Left cardiac atrium (tissue), 4 donors: ENCODE data around the gene XPOT. TPM values are rescaled to one million over a fixed set of nuclear protein-coding genes. Genes with fewer than 3 reads are reported as not detected.
"Not testable (repeated sequence)": the region's sequence is repeated elsewhere in the genome, so short reads cannot be mapped to it uniquely, and the experiment has no call there.

ENCODE experiments used
- ATAC-seq, 2 donors: fragments of 200-7000 bp; cut with Tn5 transposase; one replicate each; pipeline ENCODE4 v1.9.1; 2020; ENCODE audit warnings: mild to moderate bottlenecking in 2 of 2, moderate library complexity in 2 of 2
- DNase-seq: peaks from one replicate; pipeline ENCODE4 v3.0.0-alpha.2; 2020
- intact Hi-C, 2 donors: fragments of 100-400 bp; cut with DNase I; formaldehyde crosslinking; loops; one replicate each; pipeline versions ENCODE4 v1.14.1 to v1.15.1; 2022 to 2023
- long read RNA-seq: library from polyadenylated mRNA; unstranded; transcript quantifications from one replicate; pipeline ENCODE4 v2.0.0, GENCODE V29; 2021
- total RNA-seq, 2 donors: library from RNA; stranded (reverse); fragmentation: NEBNext Ultra II Directional; extraction: Animal tissue kit (Norgen Biotek cat#: 25700); gene quantifications; one replicate each; pipeline ENCODE4 v1.2.1, GENCODE V29; 2021
- donor health status: DM: no; HTN: yes; CAD: no.
- donor health status: DM: no; HTN: yes; CAD: no; lungs with severe emphysema.
- donor health status: DM: yes; HTN: yes; CAD: no.
- donor health status: Dilated cardiomyopathy.

XPOT gene, protein sequence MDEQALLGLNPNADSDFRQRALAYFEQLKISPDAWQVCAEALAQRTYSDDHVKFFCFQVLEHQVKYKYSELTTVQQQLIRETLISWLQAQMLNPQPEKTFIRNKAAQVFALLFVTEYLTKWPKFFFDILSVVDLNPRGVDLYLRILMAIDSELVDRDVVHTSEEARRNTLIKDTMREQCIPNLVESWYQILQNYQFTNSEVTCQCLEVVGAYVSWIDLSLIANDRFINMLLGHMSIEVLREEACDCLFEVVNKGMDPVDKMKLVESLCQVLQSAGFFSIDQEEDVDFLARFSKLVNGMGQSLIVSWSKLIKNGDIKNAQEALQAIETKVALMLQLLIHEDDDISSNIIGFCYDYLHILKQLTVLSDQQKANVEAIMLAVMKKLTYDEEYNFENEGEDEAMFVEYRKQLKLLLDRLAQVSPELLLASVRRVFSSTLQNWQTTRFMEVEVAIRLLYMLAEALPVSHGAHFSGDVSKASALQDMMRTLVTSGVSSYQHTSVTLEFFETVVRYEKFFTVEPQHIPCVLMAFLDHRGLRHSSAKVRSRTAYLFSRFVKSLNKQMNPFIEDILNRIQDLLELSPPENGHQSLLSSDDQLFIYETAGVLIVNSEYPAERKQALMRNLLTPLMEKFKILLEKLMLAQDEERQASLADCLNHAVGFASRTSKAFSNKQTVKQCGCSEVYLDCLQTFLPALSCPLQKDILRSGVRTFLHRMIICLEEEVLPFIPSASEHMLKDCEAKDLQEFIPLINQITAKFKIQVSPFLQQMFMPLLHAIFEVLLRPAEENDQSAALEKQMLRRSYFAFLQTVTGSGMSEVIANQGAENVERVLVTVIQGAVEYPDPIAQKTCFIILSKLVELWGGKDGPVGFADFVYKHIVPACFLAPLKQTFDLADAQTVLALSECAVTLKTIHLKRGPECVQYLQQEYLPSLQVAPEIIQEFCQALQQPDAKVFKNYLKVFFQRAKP
- 10 to 100 TPM; 31.8 to 38.2 TPM for total RNA-seq
- long read RNA-seq, full-length matches to known transcripts: 40 of 48 reads
- long read RNA-seq, partial matches to known transcripts: 2 of 48 reads
- long read RNA-seq, other reads (novel, unspliced or antisense): 6 of 48 reads

DNA sequence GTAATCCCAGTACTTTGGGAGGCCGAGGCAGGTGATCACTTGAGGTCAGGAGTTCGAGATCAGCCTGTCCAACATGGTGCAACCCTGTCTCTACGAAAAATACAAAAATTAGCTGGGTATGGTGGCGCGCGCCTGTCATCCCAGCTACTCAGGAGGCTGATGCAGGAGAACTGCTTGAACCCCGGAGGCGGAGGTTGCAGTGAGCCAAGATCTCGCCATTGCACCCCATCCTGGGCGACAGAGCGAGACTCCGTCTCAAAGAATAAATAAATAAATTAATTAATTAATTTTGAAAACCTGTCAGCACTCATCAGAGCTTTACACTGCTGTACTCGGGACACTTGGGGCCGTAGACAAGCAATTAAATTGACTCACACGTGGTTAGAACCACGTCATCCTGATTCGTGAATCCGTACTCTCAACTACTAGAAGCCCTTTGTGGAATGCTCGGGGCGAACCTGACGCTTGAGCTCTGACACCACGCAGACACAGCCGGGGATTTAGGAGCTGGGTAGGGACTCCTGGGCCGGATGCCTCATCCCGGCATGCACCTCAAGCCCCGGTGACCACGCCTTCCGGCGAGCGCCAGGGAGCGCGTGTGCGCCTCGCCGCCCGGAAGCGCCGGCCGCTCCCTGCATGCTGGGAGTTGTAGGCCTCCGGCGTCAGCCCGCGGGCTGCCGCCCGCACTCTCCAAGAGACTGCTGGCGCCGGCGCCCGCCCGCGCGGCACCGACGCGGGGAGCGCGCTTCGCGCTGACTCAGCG is at the start of gene XPOT:
Gene XPOT, plus strand, starts transcription at position 686 of the 763 bp plus-strand sequence. CDS start 5,644 bp downstream, outside the sequence.
- DNase-seq: peak; percentile 96
- intact Hi-C loops: no loop called here
- ATAC-seq: peak; percentile 95 to 96

- ATAC-seq, intact Hi-C loops, DNase-seq: not testable (repeated sequence)
These were observed 48.0 kb upstream of the XPOT start for GRCh38 chr12:64356209-64356608.

GRCh38 chr12:64361173-64361572 is 43.0 kb upstream of the XPOT start:
- intact Hi-C loops, DNase-seq, ATAC-seq: not testable (repeated sequence)

GRCh38 chr12:64362721-64363305 is 41.4 kb upstream of the XPOT start:
- intact Hi-C loops: no loop called here
- no peak for DNase-seq
- ATAC-seq: no peak

GRCh38 chr12:64383675-64384074 is 20.5 kb upstream of the XPOT start:
- ATAC-seq (no peak), DNase-seq (no peak)
- intact Hi-C loops: no loop called here

DNA sequence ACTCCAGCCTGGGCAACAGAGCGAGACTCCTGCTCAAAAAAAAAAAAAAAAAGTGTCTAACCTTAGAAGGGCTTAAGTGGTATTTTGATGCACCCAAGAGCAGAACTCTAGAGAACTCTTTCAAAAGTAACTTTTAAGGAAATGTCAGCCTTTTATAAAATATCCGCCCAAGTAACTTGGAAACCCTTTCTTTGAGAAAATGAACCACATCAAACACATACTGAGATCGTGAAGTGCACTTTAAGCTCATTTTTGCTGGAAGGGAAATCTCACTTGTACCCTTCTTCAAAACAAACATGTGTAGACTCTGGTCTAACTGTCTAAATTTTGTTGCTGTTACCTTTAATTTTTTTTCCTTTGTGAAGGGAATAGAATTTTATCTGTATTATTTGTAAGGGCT is 19.2 kb upstream of the XPOT start:
- intact Hi-C loops: no loop called here
- DNase-seq (no peak), ATAC-seq (no peak)

GRCh38 chr12:64385468-64385867 is 18.7 kb upstream of the XPOT start:
- DNase-seq (no peak), ATAC-seq (no peak)
- intact Hi-C loops: no loop called here

DNA sequence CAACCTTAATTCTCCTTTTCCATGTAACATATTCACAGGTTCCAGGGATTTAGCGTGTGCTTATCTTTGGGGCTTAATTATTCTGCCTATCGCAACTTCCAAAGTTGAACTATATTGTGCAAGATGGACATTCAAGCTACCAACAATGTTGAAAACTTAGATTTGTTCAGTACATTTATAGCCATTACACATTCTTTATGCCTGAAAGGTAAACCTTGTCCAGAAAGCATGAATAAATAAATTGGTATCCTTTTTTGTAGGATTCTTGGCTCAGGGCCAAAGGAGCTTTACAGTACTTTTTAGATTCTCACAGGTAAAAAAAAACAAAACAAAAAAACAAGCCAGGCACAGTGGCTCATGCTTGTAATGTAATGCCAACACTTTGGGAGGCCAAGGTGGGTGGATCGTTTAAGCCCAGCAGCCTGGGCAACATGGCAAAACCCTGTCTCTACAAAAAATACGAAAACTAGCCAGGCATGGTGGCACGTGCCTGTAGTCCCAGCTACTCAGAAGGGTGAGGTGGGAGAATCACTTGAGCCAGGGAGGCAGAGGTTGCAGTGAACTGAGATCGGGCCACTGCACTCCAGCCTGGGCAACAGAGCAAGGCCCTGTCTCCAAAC is 16.9 kb upstream of the XPOT start:
- ATAC-seq (no peak), DNase-seq (no peak)
- intact Hi-C loops: no loop called here

DNA sequence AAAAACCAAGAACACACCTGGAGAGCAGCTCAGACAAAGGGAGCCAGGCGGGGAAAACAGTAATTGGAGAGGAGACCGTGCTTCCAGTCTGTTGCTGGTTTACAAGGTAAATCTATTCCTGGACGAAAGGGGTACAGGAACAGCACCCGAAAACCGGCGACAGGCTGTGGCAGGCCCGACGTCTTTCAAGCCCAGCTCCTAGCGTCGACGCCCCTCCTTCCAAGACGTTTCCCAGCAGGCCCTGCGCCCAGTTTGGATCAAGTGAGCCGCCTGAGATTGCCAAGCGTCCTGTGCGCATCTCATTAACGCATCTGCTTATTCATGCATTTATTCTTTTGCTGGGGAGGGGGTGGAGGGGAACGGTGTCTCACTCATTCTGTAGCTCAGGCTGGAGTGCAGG is 15.0 kb upstream of the XPOT start:
- no peak for ATAC-seq
- intact Hi-C loops: no loop called here
- DNase-seq: no peak

DNA sequence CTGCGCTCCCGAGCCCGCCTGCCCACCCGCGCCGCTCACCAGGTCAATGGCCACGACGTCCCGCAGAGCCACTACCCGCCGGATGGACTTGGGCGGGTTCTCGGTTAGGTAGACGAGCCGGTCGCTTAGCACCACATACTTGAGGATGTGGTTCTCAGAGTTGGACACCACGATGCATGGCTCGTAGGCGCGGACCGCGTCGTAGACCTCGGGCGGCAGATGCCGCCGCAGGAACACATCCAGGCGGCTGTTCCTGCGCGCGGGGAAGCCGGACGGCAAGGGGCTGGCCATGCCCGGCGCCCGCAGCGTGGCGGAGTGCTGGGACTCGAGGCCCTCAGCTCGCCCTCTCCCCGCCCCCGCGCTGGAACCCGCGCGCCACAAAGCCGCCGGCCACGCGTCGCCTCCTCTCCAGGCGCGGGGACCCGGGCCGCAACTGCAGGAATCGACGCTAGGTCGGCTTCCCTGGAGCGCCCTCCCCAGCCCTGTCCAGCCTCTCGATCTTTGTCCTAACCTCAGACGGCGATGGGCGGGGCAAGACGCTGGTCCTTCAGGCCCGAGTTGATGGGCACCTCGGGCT is 13.8 kb upstream of the XPOT start, which contains the start of gene C12orf56:
Gene C12orf56, minus strand, starts transcription at position 484 of the 577 bp plus-strand sequence. Its CDS starts 193 bp downstream, at position 291.
- ATAC-seq: peak; percentile 34 to 40
- DNase-seq: peak; percentile 29
- intact Hi-C loops: loop anchor here in 1 of 2 donors (5.0 kb wide), 1 partner anchor 563 kb away; no protein-coding TSS in a partner anchor

DNA sequence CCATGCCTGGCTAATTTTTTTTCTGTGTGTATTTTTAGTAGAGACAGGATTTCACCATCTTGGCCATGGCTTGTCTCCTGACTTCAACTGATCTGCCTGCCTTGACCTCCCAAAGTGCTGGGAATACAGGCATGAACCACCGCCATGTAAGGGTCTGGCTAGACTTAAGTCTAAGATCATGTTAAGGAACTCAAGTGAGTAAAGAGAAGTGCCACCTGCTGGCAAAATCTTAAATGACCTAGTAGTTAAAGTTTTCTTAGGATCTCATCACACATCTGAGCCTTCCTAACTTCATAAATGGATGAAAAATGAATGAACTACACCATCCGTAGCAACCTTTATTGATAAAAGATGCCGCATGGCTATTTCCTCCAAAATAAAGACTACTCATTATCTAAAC is 12.0 kb upstream of the XPOT start:
- intact Hi-C loops: loop anchor here in 1 of 2 donors (5.0 kb wide), 1 partner anchor 565 kb away; no protein-coding TSS in a partner anchor
- ATAC-seq (no peak), DNase-seq (no peak)

DNA sequence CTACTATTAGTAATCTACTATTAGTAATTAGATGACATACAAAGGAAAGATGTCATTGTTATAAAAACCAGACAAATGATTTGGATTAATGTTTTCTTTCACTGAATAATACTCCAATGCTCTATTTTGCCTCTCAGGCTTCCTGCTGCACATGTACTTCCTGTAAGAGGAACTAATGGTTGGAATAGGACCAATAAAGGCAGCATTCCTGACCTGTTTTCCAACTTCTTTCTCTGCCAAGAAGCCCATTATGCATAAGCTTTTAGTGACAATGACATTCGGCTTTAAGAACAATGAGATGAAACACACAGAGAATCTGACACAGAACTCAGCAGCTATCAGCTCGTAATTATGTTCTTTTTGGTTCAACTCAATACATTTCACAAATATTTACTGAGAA is 8.5 kb upstream of the XPOT start:
- no peak for ATAC-seq
- intact Hi-C loops: no loop called here
- DNase-seq: no peak

- DNase-seq (no peak), ATAC-seq (no peak)
- intact Hi-C loops: no loop called here
These were observed 4.2 kb upstream of the XPOT start for GRCh38 chr12:64400041-64400440.

GRCh38 chr12:64402181-64402580 is 2.0 kb upstream of the XPOT start:
- ATAC-seq (no peak), DNase-seq (no peak)
- intact Hi-C loops: no loop called here

DNA sequence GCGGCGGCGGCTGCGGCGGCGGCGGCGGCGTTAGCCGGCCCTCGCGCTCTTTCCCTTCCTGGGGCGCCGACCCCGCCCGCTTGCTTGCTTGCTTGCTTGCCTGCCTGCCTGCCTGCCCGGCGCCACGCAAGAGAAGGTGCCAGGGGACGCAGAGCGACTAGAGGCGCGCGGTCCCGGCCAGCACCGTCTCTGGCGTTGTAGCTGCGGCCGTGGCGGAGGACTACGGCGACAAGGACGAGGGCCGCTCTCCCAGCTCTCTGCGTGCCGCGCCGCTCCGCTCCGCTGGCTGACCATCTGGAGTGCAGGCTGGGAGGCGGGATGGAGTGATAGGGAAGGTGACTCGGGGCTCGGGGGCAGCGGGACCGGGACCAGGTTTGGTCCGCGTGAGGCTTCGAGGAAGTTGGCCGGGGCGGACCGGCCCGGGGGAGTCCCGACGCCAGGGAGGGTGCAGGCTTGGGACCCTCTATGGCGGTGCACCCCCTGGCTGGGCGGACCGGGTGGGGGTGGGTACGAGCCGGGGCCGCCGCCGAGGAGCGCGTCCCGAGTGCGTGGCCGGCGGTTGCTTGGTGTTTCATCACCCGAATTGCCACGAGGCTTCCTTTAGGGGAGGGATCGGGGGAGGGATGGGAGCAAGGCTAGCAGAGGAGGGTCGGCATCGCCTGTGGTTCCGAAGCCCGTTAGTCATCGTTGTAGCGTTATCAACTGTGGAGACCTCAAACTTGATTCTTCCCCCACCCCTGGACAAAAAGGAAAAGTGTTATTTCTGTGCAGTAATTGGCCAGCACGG is 471 bp downstream of the XPOT start:
- peak; percentile 70 for DNase-seq
- intact Hi-C loops: no loop called here
- ATAC-seq: peak; percentile 56 to 69

DNA sequence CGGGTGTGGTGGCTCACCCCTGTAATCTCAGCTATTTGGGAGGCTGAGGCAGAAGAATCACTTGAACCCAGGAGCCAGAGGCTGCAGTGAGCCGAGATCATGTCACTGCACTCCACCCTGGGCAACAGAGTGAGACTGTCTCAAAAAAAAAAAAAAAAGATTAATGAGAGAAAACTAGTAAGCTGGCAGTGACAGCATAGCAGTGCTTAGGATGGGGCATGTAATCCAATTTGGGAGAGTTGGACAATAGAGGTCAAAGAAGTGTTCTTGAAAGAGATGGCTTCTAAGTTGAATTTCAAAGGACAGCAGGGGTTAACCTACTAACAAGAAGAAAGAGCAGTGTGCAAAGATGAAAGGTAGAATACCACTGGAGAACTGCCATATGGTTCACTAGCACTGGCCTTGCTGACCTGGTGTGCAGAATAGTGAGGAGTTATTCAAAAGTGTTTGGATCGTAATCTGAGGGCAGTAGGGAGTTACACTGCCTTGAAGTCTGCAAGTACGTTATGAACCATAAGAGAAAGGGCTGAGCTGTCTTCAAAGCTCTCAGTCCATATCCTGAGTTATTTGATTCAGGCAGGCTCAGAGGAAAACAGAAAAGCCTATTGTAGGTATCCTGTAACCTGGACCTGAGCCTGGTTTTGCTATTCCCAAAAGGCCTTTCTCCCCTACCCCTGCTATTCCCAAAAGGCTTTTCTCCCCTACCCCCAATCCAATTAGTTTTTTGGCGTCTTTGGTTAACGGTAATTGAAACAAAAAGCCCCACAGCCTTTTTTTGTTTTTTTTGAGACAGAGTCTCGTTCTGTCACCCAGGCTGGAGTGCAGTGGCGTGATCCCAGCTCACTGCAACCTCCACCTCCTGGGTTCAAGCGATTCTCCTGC is 3.4 kb downstream of the XPOT start:
- no peak for ATAC-seq
- intact Hi-C loops: no loop called here
- DNase-seq: no peak
